Fibroblast of lung (primary cell): ENCODE measurements around the gene HPS3. TPM values are rescaled to one million over a fixed set of nuclear protein-coding genes. Genes with fewer than 3 reads are reported as not detected.

ENCODE experiments used
- DNase-seq, 2 donors: peaks; one replicate each; pipeline versions ENCODE4 v3.0.0 to v3.0.0-alpha.2; 2010; ENCODE audit warnings: low read depth in 2 of 2
- H2AFZ ChIP-seq: 2 replicates; pipeline ENCODE4 v1.5.1; 2012; ENCODE audit warnings: low read length, control low read depth, inconsistent platforms
- H3K27ac ChIP-seq: 2 replicates; pipeline ENCODE4 v1.5.1; 2011; ENCODE audit warnings: low read length, control low read depth; ENCODE audit not compliant: insufficient read depth
- H3K27me3 ChIP-seq: 2 replicates; pipeline ENCODE4 v1.5.1; 2011; ENCODE audit warnings: mild to moderate bottlenecking, low read length; ENCODE audit not compliant: control insufficient read depth, insufficient read depth
- H3K36me3 ChIP-seq: 2 replicates; pipeline ENCODE4 v1.5.1; 2011; ENCODE audit warnings: low read length; ENCODE audit not compliant: control insufficient read depth, insufficient read depth
- H3K4me1 ChIP-seq: 2 replicates; pipeline ENCODE4 v1.5.1; 2011; ENCODE audit warnings: low read length; ENCODE audit not compliant: control insufficient read depth, insufficient read depth; ENCODE audit errors: extremely low read depth
- H3K4me2 ChIP-seq: 2 replicates; pipeline ENCODE4 v1.5.1; 2011; ENCODE audit warnings: low read length, control low read depth; ENCODE audit not compliant: insufficient read depth; ENCODE audit errors: extremely low read depth
- H3K4me3 ChIP-seq, 4 experiments: fragments of 200-600 bp in 1 of 4; sonication (generic) in 1 of 4; replicated peaks in 1 of 4; 2 replicates each; pipeline ENCODE4 v1.5.1; 2011 to 2016; ENCODE audit warnings: low read length in 4 of 4, low read depth in 3 of 4, mild to moderate bottlenecking in 3 of 4, control low read depth in 2 of 4, inconsistent platforms in 1 of 4, mixed read lengths in 1 of 4; ENCODE audit not compliant: insufficient read depth in 1 of 4; ENCODE audit errors: control extremely low read depth in 1 of 4
- H3K79me2 ChIP-seq: 2 replicates; pipeline ENCODE4 v1.5.1; 2012; ENCODE audit warnings: mild to moderate bottlenecking, low read length, inconsistent platforms; ENCODE audit not compliant: control insufficient read depth, insufficient read depth
- H3K9ac ChIP-seq: 2 replicates; pipeline ENCODE4 v1.5.1; 2011; ENCODE audit warnings: mild to moderate bottlenecking, low read length, control low read depth; ENCODE audit not compliant: insufficient read depth
- H3K9me3 ChIP-seq: 2 replicates; pipeline ENCODE4 v1.5.1; 2012; ENCODE audit warnings: low read depth, low read length; ENCODE audit not compliant: control insufficient read depth, insufficient read depth
- H4K20me1 ChIP-seq: 2 replicates; pipeline ENCODE4 v1.5.1; 2011; ENCODE audit warnings: low read length; ENCODE audit not compliant: control insufficient read depth, insufficient read depth; ENCODE audit errors: extremely low read depth
- CTCF ChIP-seq, 2 donors: IDR thresholded peaks in 1 of 2; conservative IDR thresholded peaks in 1 of 2; 1 replicate in 1 of 2; 2 replicates in 1 of 2; pipeline ENCODE4 v1.5.1; 2011 to 2012; ENCODE audit warnings: low read length in 2 of 2, control low read depth in 1 of 2, inconsistent platforms in 1 of 2, low read depth in 1 of 2, mild to moderate bottlenecking in 1 of 2
- EZH2 ChIP-seq: IDR thresholded peaks from 2 replicates; pipeline ENCODE4 v1.5.1; 2012; ENCODE audit warnings: low read length, control low read depth, mild to moderate bottlenecking; ENCODE audit errors: missing control alignments
- polyA plus RNA-seq, 2 donors: library from polyadenylated mRNA; depleted of rRNA in 1 of 2; stranded (reverse) in 1 of 2; unstranded in 1 of 2; fragments of >200 nt; gene quantifications; 2 replicates each; pipeline ENCODE4 v1.2.1, GENCODE V29; 2011 to 2012; ENCODE audit warnings: missing spikeins in 1 of 2
- total RNA-seq: library from RNA; depleted of rRNA; stranded (reverse); fragments of >200 nt; gene quantifications from 2 replicates; pipeline ENCODE4 v1.2.1, GENCODE V29; 2014

Gene HPS3
- total and polyA plus RNA-seq, 2 donors (not counting 1 experiment from before 2014, with no cell fraction given): 31.0 to 33.4 TPM

- H3K27ac ChIP-seq: no peak overlapping the region
- TF ChIP-seq EZH2 (no peak), CTCF (conservative IDR thresholded peaks at IDR 0.05 in 1 of 2, IDR thresholded peaks at IDR 0.05 in 1 of 2; ENCODE audit: low read depth in 1 of 2, low read length in 2 of 2) (no peak)
- no peaks in the 10 kb centered on the region for H3K27me3 ChIP-seq
- no peak overlapping the region for H2AFZ ChIP-seq
- H4K20me1 ChIP-seq: no peaks in the 10 kb centered on the region
- no peaks in the 10 kb centered on the region for H3K9me3 ChIP-seq
- no peak overlapping the region for H3K9ac ChIP-seq
- DNase-seq: no peak
- H3K4me2 ChIP-seq: no peak overlapping the region
- no peak overlapping the region for H3K4me3 ChIP-seq
- H3K4me1 ChIP-seq: no peaks in the 10 kb centered on the region
- H3K79me2 ChIP-seq: no peaks in the 10 kb centered on the region
- H3K36me3 ChIP-seq: peaks cover 6% of the 10 kb centered on the region
These were observed 15.9 kb downstream of the HPS3 start for GRCh38 chr3:149145356-149145755.

- H3K4me2 ChIP-seq: no peak overlapping the region
- H3K27ac ChIP-seq: no peak overlapping the region
- H2AFZ ChIP-seq: no peak overlapping the region
- no peak overlapping the region for H3K4me3 ChIP-seq
- H3K79me2 ChIP-seq: no peaks in the 10 kb centered on the region
- no peaks in the 10 kb centered on the region for H3K9me3 ChIP-seq
- H3K9ac ChIP-seq: no peak overlapping the region
- TF ChIP-seq CTCF (conservative IDR thresholded peaks at IDR 0.05 in 1 of 2, IDR thresholded peaks at IDR 0.05 in 1 of 2; ENCODE audit: low read depth in 1 of 2, low read length in 2 of 2) (no peak), EZH2 (no peak)
- H3K4me1 ChIP-seq: no peaks in the 10 kb centered on the region
- no peaks in the 10 kb centered on the region for H4K20me1 ChIP-seq
- DNase-seq: no peak
- no peaks in the 10 kb centered on the region for H3K27me3 ChIP-seq
- H3K36me3 ChIP-seq: peaks cover 6% of the 10 kb centered on the region
These were observed 16.5 kb downstream of the HPS3 start for GRCh38 chr3:149145974-149146373.

- Histone ChIP-seq H3K79me2 (no peaks in the 10 kb centered on the region), H3K36me3 (no peaks in the 10 kb centered on the region), H3K9ac (no peak overlapping the region), H2AFZ (no peak overlapping the region), H3K4me3 (no peak overlapping the region), H4K20me1 (no peaks in the 10 kb centered on the region), H3K27ac (no peak overlapping the region), H3K9me3 (no peaks in the 10 kb centered on the region), H3K4me1 (no peaks in the 10 kb centered on the region), H3K4me2 (no peak overlapping the region), H3K27me3 (no peaks in the 10 kb centered on the region)
- TF ChIP-seq CTCF (conservative IDR thresholded peaks at IDR 0.05 in 1 of 2, IDR thresholded peaks at IDR 0.05 in 1 of 2; ENCODE audit: low read depth in 1 of 2, low read length in 2 of 2) (no peak), EZH2 (no peak)
- DNase-seq: no peak
These were observed 21.0 kb downstream of the HPS3 start for GRCh38 chr3:149150436-149150835.
